ENCODE measurements around the gene CEP20.

Gene CEP20

DNA sequence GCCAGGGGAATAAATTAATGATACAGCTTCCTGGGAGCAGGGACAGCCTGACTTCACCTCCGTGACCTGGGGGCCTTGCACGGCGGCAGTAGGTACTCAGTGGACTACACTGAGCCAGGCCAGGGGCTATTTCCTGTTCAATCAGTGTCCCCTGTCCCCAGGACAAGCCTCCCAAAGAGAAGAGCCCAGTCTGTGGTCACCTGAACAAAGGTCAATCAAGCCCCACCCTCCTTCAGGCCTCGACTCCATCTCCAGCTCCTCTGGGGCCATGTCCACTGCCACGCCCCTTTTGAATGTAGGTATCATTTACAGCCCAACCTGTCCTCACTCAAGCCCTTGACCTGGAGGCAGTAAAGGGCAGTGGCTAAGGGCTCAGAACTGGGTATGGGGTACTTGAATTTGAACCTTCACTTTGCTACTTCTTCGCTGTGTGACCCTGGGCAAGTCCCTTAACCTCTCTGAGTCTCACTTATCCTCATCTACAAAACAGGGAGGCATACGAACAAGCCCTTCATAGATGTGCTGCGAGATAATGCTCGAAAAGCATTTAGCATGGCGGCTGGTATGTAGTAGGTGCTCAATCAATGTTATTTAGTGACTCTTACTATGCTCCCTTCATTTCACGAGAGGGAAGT, 60.6 kb downstream of the CEP20 start:
- POLR2A ChIA-PET: no interaction called here

GRCh38 chr16:15827299-15827698, 61.1 kb downstream of the CEP20 start:
- Histone ChIP-seq H3K4me3 (ENCODE audit: control insufficient read depth in 1 of 7, extremely low read depth in 1 of 7, insufficient read depth in 4 of 7, low read depth in 2 of 7, low read length in 6 of 7) (no peak overlapping the region), H3K27ac (ENCODE audit: insufficient read depth in 1 of 2, low read depth in 1 of 2, low read length in 2 of 2, poor library complexity in 1 of 2, severe bottlenecking in 2 of 2) (no peak overlapping the region), H3K36me3 (ENCODE audit: control insufficient read depth in 4 of 4, insufficient read depth in 4 of 4, low read length in 3 of 4) (no peaks in the 10 kb centered on the region), H3K27me3 (replicated peaks in 2 of 5; ENCODE audit: control insufficient read depth in 4 of 5, insufficient read depth in 5 of 5, low read length in 4 of 5) (no peaks in the 10 kb centered on the region), H3K4me1 (ENCODE audit: control extremely low read depth in 1 of 4, control insufficient read depth in 4 of 4, insufficient read depth in 4 of 4, low read length in 3 of 4) (peaks cover 0 to 11% (median 0%) of the 10 kb centered on the region in 4 experiments), H3K9me3 (ENCODE audit: control extremely low read depth in 1 of 5, control insufficient read depth in 4 of 5, insufficient read depth in 2 of 5, low read depth in 1 of 5, low read length in 4 of 5) (no peaks in the 10 kb centered on the region)
- 90% methylated on average over 2 of the region's 7 CpGs for WGBS (ENCODE audit: insufficient coverage)
- CTCF ChIA-PET: interaction anchor here (1.4 kb wide), 1 partner anchor 50 kb away, joined by 3 read pairs; no protein-coding TSS in a partner anchor
- DNase-seq: no peak
- POLR2A ChIA-PET: no interaction called here

More for the DNA sequence above, 60.6 kb downstream of the CEP20 start:
- no peak overlapping the region for H3K4me3 ChIP-seq (ENCODE audit: control insufficient read depth in 1 of 7, extremely low read depth in 1 of 7, insufficient read depth in 4 of 7, low read depth in 2 of 7, low read length in 6 of 7)
- CTCF ChIA-PET: interaction anchor here (1.0 to 1.6 kb wide), 2 partner anchors 12 to 26 kb away, joined by 3 to 4 read pairs; no protein-coding TSS in a partner anchor
- DNase-seq: no peak
- 100% methylated on average over 5 of the region's 11 CpGs for WGBS (ENCODE audit: insufficient coverage)
- H3K36me3 ChIP-seq (ENCODE audit: control insufficient read depth in 4 of 4, insufficient read depth in 4 of 4, low read length in 3 of 4): no peaks in the 10 kb centered on the region
- H3K27me3 ChIP-seq (replicated peaks in 2 of 5; ENCODE audit: control insufficient read depth in 4 of 5, insufficient read depth in 5 of 5, low read length in 4 of 5): no peaks in the 10 kb centered on the region
- H3K27ac ChIP-seq (ENCODE audit: insufficient read depth in 1 of 2, low read depth in 1 of 2, low read length in 2 of 2, poor library complexity in 1 of 2, severe bottlenecking in 2 of 2): no peak overlapping the region
- peaks cover 0 to 11% (median 0%) of the 10 kb centered on the region in 4 experiments for H3K4me1 ChIP-seq (ENCODE audit: control extremely low read depth in 1 of 4, control insufficient read depth in 4 of 4, insufficient read depth in 4 of 4, low read length in 3 of 4)
- no peaks in the 10 kb centered on the region for H3K9me3 ChIP-seq (ENCODE audit: control extremely low read depth in 1 of 5, control insufficient read depth in 4 of 5, insufficient read depth in 2 of 5, low read depth in 1 of 5, low read length in 4 of 5)

- no peaks in the 10 kb centered on the region for H3K27me3 ChIP-seq (replicated peaks in 2 of 5; ENCODE audit: control insufficient read depth in 4 of 5, insufficient read depth in 5 of 5, low read length in 4 of 5)
- POLR2A ChIA-PET: no interaction called here
These were observed 62.6 kb downstream of the CEP20 start for GRCh38 chr16:15825750-15826305.

GRCh38 chr16:15822957-15823356, 65.4 kb downstream of the CEP20 start:
- WGBS (ENCODE audit: insufficient coverage): 96% methylated on average over 17 of the region's 17 CpGs
- H3K36me3 ChIP-seq (ENCODE audit: control insufficient read depth in 4 of 4, insufficient read depth in 4 of 4, low read length in 3 of 4): no peaks in the 10 kb centered on the region
- no peaks in the 10 kb centered on the region for H3K4me1 ChIP-seq (ENCODE audit: control extremely low read depth in 1 of 4, control insufficient read depth in 4 of 4, insufficient read depth in 4 of 4, low read length in 3 of 4)
- no peak for DNase-seq
- H3K4me3 ChIP-seq (ENCODE audit: control insufficient read depth in 1 of 7, extremely low read depth in 1 of 7, insufficient read depth in 4 of 7, low read depth in 2 of 7, low read length in 6 of 7): no peak overlapping the region
- no peaks in the 10 kb centered on the region for H3K9me3 ChIP-seq (ENCODE audit: control extremely low read depth in 1 of 5, control insufficient read depth in 4 of 5, insufficient read depth in 2 of 5, low read depth in 1 of 5, low read length in 4 of 5)
- no peak overlapping the region for H3K27ac ChIP-seq (ENCODE audit: insufficient read depth in 1 of 2, low read depth in 1 of 2, low read length in 2 of 2, poor library complexity in 1 of 2, severe bottlenecking in 2 of 2)
- ChIA-PET POLR2A (no interaction called here), CTCF (interaction anchor here (1.0 to 8.6 kb wide), 15 partner anchors 10 to 353 kb away, joined by 3 to 60 read pairs (median 5); no protein-coding TSS in a partner anchor)
- no peaks in the 10 kb centered on the region for H3K27me3 ChIP-seq (replicated peaks in 2 of 5; ENCODE audit: control insufficient read depth in 4 of 5, insufficient read depth in 5 of 5, low read length in 4 of 5)

More at GRCh38 chr16:15825750-15826305, 62.6 kb downstream of the CEP20 start:
- DNase-seq: no peak
- Histone ChIP-seq H3K4me3 (ENCODE audit: control insufficient read depth in 1 of 7, extremely low read depth in 1 of 7, insufficient read depth in 4 of 7, low read depth in 2 of 7, low read length in 6 of 7) (no peak overlapping the region), H3K36me3 (ENCODE audit: control insufficient read depth in 4 of 4, insufficient read depth in 4 of 4, low read length in 3 of 4) (no peaks in the 10 kb centered on the region), H3K9me3 (ENCODE audit: control extremely low read depth in 1 of 5, control insufficient read depth in 4 of 5, insufficient read depth in 2 of 5, low read depth in 1 of 5, low read length in 4 of 5) (no peaks in the 10 kb centered on the region), H3K4me1 (ENCODE audit: control extremely low read depth in 1 of 4, control insufficient read depth in 4 of 4, insufficient read depth in 4 of 4, low read length in 3 of 4) (peaks cover 0 to 3% (median 0%) of the 10 kb centered on the region in 4 experiments), H3K27ac (ENCODE audit: insufficient read depth in 1 of 2, low read depth in 1 of 2, low read length in 2 of 2, poor library complexity in 1 of 2, severe bottlenecking in 2 of 2) (no peak overlapping the region)
- 100% methylated on average over 5 of the region's 9 CpGs for WGBS (ENCODE audit: insufficient coverage)
- CTCF ChIA-PET: interaction anchor here (0.9 to 8.6 kb wide), 4 partner anchors 8 to 48 kb away, joined by 3 to 60 read pairs (median 3); no protein-coding TSS in a partner anchor

DNA sequence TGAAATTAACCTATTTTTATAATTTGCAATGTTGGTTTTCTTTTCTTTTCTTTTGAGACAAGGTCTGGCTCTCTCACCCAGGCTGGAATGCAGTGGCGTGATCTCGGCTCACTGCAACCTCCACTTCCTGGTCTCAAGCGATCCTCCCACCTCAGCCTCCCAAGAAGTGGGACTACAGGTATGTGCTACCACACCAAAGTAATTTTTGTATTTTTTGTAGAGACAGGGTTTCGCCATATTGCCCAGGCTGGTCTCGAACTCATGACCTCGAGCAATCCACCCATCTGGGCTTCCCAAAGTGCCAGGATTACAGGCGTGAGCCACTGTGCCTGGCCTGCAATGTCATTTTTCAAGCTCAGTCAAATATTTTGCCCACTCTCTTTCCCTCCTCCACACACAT, 67.6 kb downstream of the CEP20 start:
- no peak for DNase-seq
- 100% methylated on average over 4 of the region's 7 CpGs for WGBS (ENCODE audit: insufficient coverage)
- Histone ChIP-seq H3K27ac (ENCODE audit: insufficient read depth in 1 of 2, low read depth in 1 of 2, low read length in 2 of 2, poor library complexity in 1 of 2, severe bottlenecking in 2 of 2) (no peak overlapping the region), H3K36me3 (ENCODE audit: control insufficient read depth in 4 of 4, insufficient read depth in 4 of 4, low read length in 3 of 4) (no peaks in the 10 kb centered on the region), H3K4me1 (ENCODE audit: control extremely low read depth in 1 of 4, control insufficient read depth in 4 of 4, insufficient read depth in 4 of 4, low read length in 3 of 4) (no peaks in the 10 kb centered on the region), H3K27me3 (replicated peaks in 2 of 5; ENCODE audit: control insufficient read depth in 4 of 5, insufficient read depth in 5 of 5, low read length in 4 of 5) (no peaks in the 10 kb centered on the region), H3K4me3 (ENCODE audit: control insufficient read depth in 1 of 7, extremely low read depth in 1 of 7, insufficient read depth in 4 of 7, low read depth in 2 of 7, low read length in 6 of 7) (no peak overlapping the region), H3K9me3 (ENCODE audit: control extremely low read depth in 1 of 5, control insufficient read depth in 4 of 5, insufficient read depth in 2 of 5, low read depth in 1 of 5, low read length in 4 of 5) (peaks cover 0 to 12% (median 0%) of the 10 kb centered on the region in 5 experiments)
- ChIA-PET POLR2A (no interaction called here), CTCF (interaction anchor here (0.9 to 8.6 kb wide), 6 partner anchors 9 to 51 kb away, joined by 3 to 60 read pairs (median 7); no protein-coding TSS in a partner anchor)

DNA sequence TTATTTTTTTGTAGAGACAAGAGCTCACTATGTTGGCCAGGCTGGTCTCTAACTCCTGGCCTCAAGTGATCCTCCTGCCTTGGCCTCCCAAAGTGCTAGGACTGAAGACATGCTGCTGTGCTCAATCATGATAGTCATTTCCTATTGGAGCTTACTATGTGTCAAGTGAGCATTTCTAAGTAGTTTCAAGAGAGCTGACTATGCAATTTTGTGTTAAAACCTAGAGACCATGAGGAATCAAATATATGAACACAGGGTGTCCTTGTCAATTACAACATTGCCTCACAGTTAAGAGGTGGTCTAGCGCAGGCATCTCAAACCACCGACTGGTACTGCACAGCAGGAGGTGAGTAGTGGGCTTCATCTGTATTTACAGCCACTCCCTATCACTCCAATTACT, 69.4 kb downstream of the CEP20 start:
- Histone ChIP-seq H3K27me3 (replicated peaks in 2 of 5; ENCODE audit: control insufficient read depth in 4 of 5, insufficient read depth in 5 of 5, low read length in 4 of 5) (no peaks in the 10 kb centered on the region), H3K4me3 (ENCODE audit: control insufficient read depth in 1 of 7, extremely low read depth in 1 of 7, insufficient read depth in 4 of 7, low read depth in 2 of 7, low read length in 6 of 7) (no peak overlapping the region), H3K27ac (ENCODE audit: insufficient read depth in 1 of 2, low read depth in 1 of 2, low read length in 2 of 2, poor library complexity in 1 of 2, severe bottlenecking in 2 of 2) (no peak overlapping the region), H3K36me3 (ENCODE audit: control insufficient read depth in 4 of 4, insufficient read depth in 4 of 4, low read length in 3 of 4) (no peaks in the 10 kb centered on the region), H3K4me1 (ENCODE audit: control extremely low read depth in 1 of 4, control insufficient read depth in 4 of 4, insufficient read depth in 4 of 4, low read length in 3 of 4) (no peaks in the 10 kb centered on the region), H3K9me3 (ENCODE audit: control extremely low read depth in 1 of 5, control insufficient read depth in 4 of 5, insufficient read depth in 2 of 5, low read depth in 1 of 5, low read length in 4 of 5) (peaks cover 0 to 16% (median 0%) of the 10 kb centered on the region in 5 experiments)
- CTCF ChIA-PET: interaction anchor here (0.6 to 8.6 kb wide), 6 partner anchors 34 to 61 kb away, joined by 3 to 60 read pairs (median 4); no protein-coding TSS in a partner anchor
- POLR2A ChIA-PET: no interaction called here
- no CpG with 5 or more reads among the region's 2 CpGs for WGBS (ENCODE audit: insufficient coverage)
- no peak for DNase-seq

DNA sequence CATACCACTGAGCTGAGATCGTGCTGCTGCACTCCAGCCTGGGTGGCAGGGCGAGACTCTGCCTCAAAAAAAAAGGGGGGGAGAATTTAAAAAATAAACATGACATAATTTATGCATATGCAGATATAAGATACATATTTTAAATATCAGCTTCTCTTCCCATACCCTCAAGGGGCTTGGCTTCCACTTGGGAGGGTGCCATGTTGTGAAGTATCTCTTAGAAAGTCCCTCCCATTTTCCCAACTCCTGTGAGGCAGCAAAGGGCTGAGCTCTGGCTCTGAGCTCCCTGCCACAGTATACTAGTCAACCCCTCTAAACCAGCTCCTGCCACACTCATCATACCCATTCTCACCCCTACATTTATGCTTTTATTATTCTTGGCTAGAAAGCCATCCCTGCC, 71.0 kb downstream of the CEP20 start:
- Histone ChIP-seq H3K9me3 (ENCODE audit: control extremely low read depth in 1 of 5, control insufficient read depth in 4 of 5, insufficient read depth in 2 of 5, low read depth in 1 of 5, low read length in 4 of 5) (peaks cover 0 to 16% (median 0%) of the 10 kb centered on the region in 5 experiments), H3K36me3 (ENCODE audit: control insufficient read depth in 4 of 4, insufficient read depth in 4 of 4, low read length in 3 of 4) (no peaks in the 10 kb centered on the region), H3K4me3 (ENCODE audit: control insufficient read depth in 1 of 7, extremely low read depth in 1 of 7, insufficient read depth in 4 of 7, low read depth in 2 of 7, low read length in 6 of 7) (no peak overlapping the region), H3K4me1 (ENCODE audit: control extremely low read depth in 1 of 4, control insufficient read depth in 4 of 4, insufficient read depth in 4 of 4, low read length in 3 of 4) (no peaks in the 10 kb centered on the region), H3K27me3 (replicated peaks in 2 of 5; ENCODE audit: control insufficient read depth in 4 of 5, insufficient read depth in 5 of 5, low read length in 4 of 5) (no peaks in the 10 kb centered on the region), H3K27ac (ENCODE audit: insufficient read depth in 1 of 2, low read depth in 1 of 2, low read length in 2 of 2, poor library complexity in 1 of 2, severe bottlenecking in 2 of 2) (no peak overlapping the region)
- CTCF ChIA-PET: interaction anchor here (1.0 to 8.6 kb wide), 3 partner anchors 30 to 82 kb away, joined by 3 to 60 read pairs (median 3); no protein-coding TSS in a partner anchor
- POLR2A ChIA-PET: no interaction called here
- DNase-seq: no peak
- no CpG with 5 or more reads among the region's 2 CpGs for WGBS (ENCODE audit: insufficient coverage)
